K562 (cell line): ENCODE results near the gene KCP. TPM values are rescaled to one million over a fixed set of nuclear protein-coding genes. Genes with fewer than 3 reads are reported as not detected.

Experiments
- CBFA2T3 ChIP-seq: fragments of 450-650 bp; IDR thresholded peaks from 2 replicates; pipeline ENCODE4 v1.6.1; 2017
- DDX20 ChIP-seq: fragments of 450-650 bp; IDR thresholded peaks from 2 replicates; pipeline ENCODE4 v1.6.1; 2016; ENCODE audit warnings: missing genetic modification characterization, low read depth, mild to moderate bottlenecking, missing compliant biosample characterization, moderate library complexity
- ETV6 ChIP-seq, 3 experiments: fragments of 150-350 bp in 1 of 3; sonication (generic) in 1 of 3; formaldehyde crosslinking in 1 of 3; IDR thresholded peaks; 2 replicates each; pipeline versions ENCODE4 v1.6.1 to v1.8.0; 2014 to 2022; ENCODE audit warnings: borderline replicate concordance in 2 of 3, low read depth in 2 of 3, antibody characterized with exemption in 1 of 3, low read length in 1 of 3, mild to moderate bottlenecking in 1 of 3, missing genetic modification reagents in 1 of 3
- FOSL1 ChIP-seq: fragments of 200-800 bp; sonication (Bioruptor generic); conservative IDR thresholded peaks from 2 replicates; pipeline ENCODE4 v1.6.1; 2016; ENCODE audit warnings: missing genetic modification characterization, missing compliant biosample characterization
- HLTF ChIP-seq: fragments of 450-650 bp; IDR thresholded peaks from 2 replicates; pipeline ENCODE4 v1.6.1; 2016
- MCM5 ChIP-seq: fragments of 450-650 bp; IDR thresholded peaks from 2 replicates; pipeline ENCODE4 v1.6.1; 2016; ENCODE audit warnings: low read depth
- NBN ChIP-seq: fragments of 450-650 bp; IDR thresholded peaks from 2 replicates; pipeline ENCODE4 v1.6.1; 2016; ENCODE audit warnings: low read depth, mild to moderate bottlenecking
- PRPF4 ChIP-seq: fragments of 200-400 bp; formaldehyde crosslinking; IDR thresholded peaks from one replicate; pipeline ENCODE4 v1.6.1; 2017; ENCODE audit warnings: low read length, low read depth, mild to moderate bottlenecking; ENCODE audit not compliant: insufficient read depth, poor library complexity, severe bottlenecking
- PTBP1 ChIP-seq: fragments of 200-400 bp; formaldehyde crosslinking; IDR thresholded peaks from 2 replicates; pipeline ENCODE4 v1.6.1; 2017; ENCODE audit warnings: low read depth, low read length
- RNF2 ChIP-seq: sonication (generic); IDR thresholded peaks from 2 replicates; pipeline ENCODE4 v1.6.1; 2016
- SIX5 ChIP-seq, 2 experiments: IDR thresholded peaks; 2 replicates each; pipeline ENCODE4 v1.6.1; 2011; ENCODE audit warnings: low read length in 2 of 2, borderline replicate concordance in 1 of 2, low read depth in 1 of 2, mild to moderate bottlenecking in 1 of 2, moderate library complexity in 1 of 2; ENCODE audit not compliant: insufficient read depth in 1 of 2
- THAP7 ChIP-seq: fragments of 250-450 bp; sonication (Bioruptor Pico); IDR thresholded peaks from 2 replicates; pipeline ENCODE4 v1.5.0; 2021
- ZNF197 ChIP-seq: fragments of 200-800 bp; sonication (Bioruptor generic); IDR thresholded peaks from 2 replicates; pipeline ENCODE4 v1.6.1; 2016; ENCODE audit warnings: low read depth, missing genetic modification characterization, missing compliant biosample characterization
- ZNF253 ChIP-seq: fragments of 250-450 bp; sonication (Bioruptor Pico); conservative IDR thresholded peaks from 2 replicates; pipeline ENCODE4 v1.6.1; 2021; ENCODE audit warnings: mild to moderate bottlenecking
- polyA plus RNA-seq, 8 experiments: library from polyadenylated mRNA; depleted of rRNA in 4 of 8; stranded (reverse) in 5 of 8; unstranded in 3 of 8; fragments of >200 nt; fragmentation: Nextera tagmentation in 2 of 8; fragmentation: Illumina TruSeq in 1 of 8; extraction: Ambion mirVana in 2 of 8; extraction: Trizol in 1 of 8; gene quantifications; 2 replicates each; pipeline versions ENCODE4 v1.2.1 to v1.2.3, GENCODE V29; 2011 to 2014; ENCODE audit warnings: inconsistent platforms in 1 of 8, missing spikeins in 1 of 8
- total RNA-seq, 7 experiments: library from RNA; depleted of rRNA in 6 of 7; stranded (reverse); fragments of >200 nt in 6 of 7; fragmentation: Illumina TruSeq in 2 of 7; extraction: Trizol in 2 of 7; gene quantifications; 2 replicates each; pipeline versions ENCODE4 v1.2.1 to v1.2.3, GENCODE V29; 2011 to 2021; ENCODE audit warnings: low replicate concordance in 1 of 7
- TF ChIP-seq, protein P1 (sequence below), 2 experiments: IDR thresholded peaks; 2 replicates each; pipeline ENCODE4 v1.6.1; 2011; ENCODE audit warnings: borderline replicate concordance in 1 of 2, control low read depth in 1 of 2, low read depth in 1 of 2, low read length in 1 of 2, mild to moderate bottlenecking in 1 of 2, mixed read lengths in 1 of 2, moderate library complexity in 1 of 2; ENCODE audit not compliant: insufficient read depth in 1 of 2, insufficient read length in 1 of 2, poor library complexity in 1 of 2, severe bottlenecking in 1 of 2; ENCODE audit errors: extremely low read depth in 1 of 2

Gene KCP
- total and polyA plus RNA-seq, 9 of the 15 experiments (the other 6 are each of a cell fraction or from before 2014, with no cell fraction given), result 0.06 to 0.17 (median 0.12) TPM; not detected in 3

GRCh38 chr7:128829391-128830166 is 80.9 kb downstream of the KCP start (continued):
- TF ChIP-seq ETV6 (IDR thresholded peaks at IDR 0.05; ENCODE audit: borderline replicate concordance in 1 of 2, low read depth in 2 of 2, low read length in 1 of 2) (no peak), ETV6 (CRISPR knock-in tag; IDR thresholded peaks at IDR 0.05; ENCODE audit: borderline replicate concordance) (no peak), SIX5 (IDR thresholded peaks at IDR 0.05; ENCODE audit: borderline replicate concordance in 1 of 2, insufficient read depth in 1 of 2, low read depth in 1 of 2, low read length in 2 of 2) (no peak), MCM5 (no peak), CBFA2T3 (no peak), PRPF4 (no peak), PTBP1 (no peak), ZNF253 (CRISPR knock-in tag) (no peak), FOSL1 (tag) (peak; percentile 43; the same call in 1 of the 2 replicates), THAP7 (0 out of 2 replicates have a peak, but pooled peaks have one; percentile 55), HLTF (0 out of 2 replicates have a peak, but pooled peaks have one; percentile 70), DDX20 (tag) (no peak), RNF2 (peak; percentile 57; the same call in 1 of the 2 replicates), NBN (0 out of 2 replicates have a peak, but pooled peaks have one; percentile 27), ZNF197 (peak; percentile 40; the same call in 1 of the 2 replicates)
- TF ChIP-seq, protein P1, sequence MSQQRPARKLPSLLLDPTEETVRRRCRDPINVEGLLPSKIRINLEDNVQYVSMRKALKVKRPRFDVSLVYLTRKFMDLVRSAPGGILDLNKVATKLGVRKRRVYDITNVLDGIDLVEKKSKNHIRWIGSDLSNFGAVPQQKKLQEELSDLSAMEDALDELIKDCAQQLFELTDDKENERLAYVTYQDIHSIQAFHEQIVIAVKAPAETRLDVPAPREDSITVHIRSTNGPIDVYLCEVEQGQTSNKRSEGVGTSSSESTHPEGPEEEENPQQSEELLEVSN (IDR thresholded peaks at IDR 0.05; ENCODE audit: borderline replicate concordance in 1 of 2, extremely low read depth in 1 of 2, insufficient read depth in 1 of 2, insufficient read length in 1 of 2, low read depth in 1 of 2, low read length in 1 of 2, poor library complexity in 1 of 2, severe bottlenecking in 1 of 2), result no peak
